ENCODE measurements around the gene CACNA2D3. TPM values are rescaled to one million over a fixed set of nuclear protein-coding genes. Genes with fewer than 3 reads are reported as not detected.

Gene CACNA2D3
- polyA plus RNA-seq, 3 donors: 8.3 to 21.5 (median 10.4) TPM

DNA sequence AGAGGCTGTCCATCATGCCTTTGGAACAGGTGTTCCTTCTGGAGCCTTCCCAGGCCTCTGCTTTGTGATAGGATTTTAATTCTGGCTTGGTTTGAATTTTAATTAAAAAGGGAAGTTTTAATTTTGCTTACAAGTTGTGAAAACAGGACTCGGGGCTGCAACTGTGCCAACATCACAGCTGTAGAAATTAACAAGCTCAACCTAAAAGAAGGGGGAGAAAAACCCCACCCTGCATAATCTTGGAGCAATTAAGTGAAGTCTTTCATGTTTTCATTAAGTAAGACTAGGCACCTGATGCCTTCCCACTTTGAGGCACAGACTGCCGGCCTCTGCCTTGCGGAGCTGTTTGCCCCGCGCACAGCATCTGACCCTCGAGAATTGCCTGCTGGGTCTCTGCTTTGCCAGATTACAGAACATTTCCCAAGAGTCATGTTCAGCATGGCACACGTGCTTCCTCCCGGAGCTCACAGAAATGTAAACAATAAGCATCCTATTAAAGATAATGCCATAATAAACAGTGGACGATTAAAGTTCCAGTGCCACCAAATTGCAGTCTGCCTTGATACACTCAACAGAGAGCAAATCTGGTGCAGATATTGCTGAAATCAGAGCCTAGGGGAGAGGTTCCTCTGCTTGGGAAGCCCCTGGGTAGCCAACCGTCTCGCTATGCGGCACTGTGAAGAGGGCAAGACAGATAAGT is 441.3 kb downstream of the CACNA2D3 start:
- no peak overlapping the region for H3K27ac ChIP-seq (ENCODE audit: low read depth in 1 of 2, low read length in 2 of 2)
- no peaks in the 10 kb centered on the region for H3K9me3 ChIP-seq (replicated peaks in 1 of 2; ENCODE audit: control insufficient read depth in 1 of 2, insufficient read depth in 1 of 2, low read length in 2 of 2)
- H2AFZ ChIP-seq (ENCODE audit: insufficient read depth, low read depth, low read length, poor library complexity, severe bottlenecking): no peak overlapping the region
- WGBS (ENCODE audit: insufficient coverage): 89% methylated on average over 7 of the region's 12 CpGs
- H3K4me3 ChIP-seq (replicated peaks in 1 of 3; ENCODE audit: low read depth in 2 of 3, low read length in 3 of 3): no peak overlapping the region
- no peaks in the 10 kb centered on the region for H4K20me1 ChIP-seq (ENCODE audit: insufficient read depth, low read length)
- H3K79me2 ChIP-seq (ENCODE audit: insufficient read depth, low read length): no peaks in the 10 kb centered on the region
- no peaks in the 10 kb centered on the region for H3K27me3 ChIP-seq (ENCODE audit: control insufficient read depth in 2 of 2, insufficient read depth in 2 of 2, low read length in 2 of 2)
- no peak overlapping the region for H3K9ac ChIP-seq (ENCODE audit: insufficient read depth, low read length, poor library complexity, severe bottlenecking)
- Mint-ChIP-seq H3K9me3 (peaks cover 0 to 4% (median 0%) of the 10 kb centered on the region in 7 donors), H3K36me3 (no peaks in the 10 kb centered on the region), H3K27ac (no peak overlapping the region), H3K4me3 (no peak overlapping the region), H3K4me1 (no peaks in the 10 kb centered on the region), H3K27me3 (ENCODE audit: low read depth in 3 of 3) (peaks cover 1 to 2% (median 2%) of the 10 kb centered on the region in 3 donors)
- H3K4me1 ChIP-seq (ENCODE audit: control insufficient read depth in 1 of 2, insufficient read depth in 2 of 2, low read length in 2 of 2): no peaks in the 10 kb centered on the region
- H3K4me2 ChIP-seq (replicated peaks; ENCODE audit: extremely low read depth, low read length, poor library complexity, severe bottlenecking): no peak overlapping the region
- H3K36me3 ChIP-seq (replicated peaks in 1 of 2; ENCODE audit: control insufficient read depth in 1 of 2, insufficient read depth in 2 of 2, low read length in 2 of 2): no peaks in the 10 kb centered on the region
- TF ChIP-seq, protein P1, sequence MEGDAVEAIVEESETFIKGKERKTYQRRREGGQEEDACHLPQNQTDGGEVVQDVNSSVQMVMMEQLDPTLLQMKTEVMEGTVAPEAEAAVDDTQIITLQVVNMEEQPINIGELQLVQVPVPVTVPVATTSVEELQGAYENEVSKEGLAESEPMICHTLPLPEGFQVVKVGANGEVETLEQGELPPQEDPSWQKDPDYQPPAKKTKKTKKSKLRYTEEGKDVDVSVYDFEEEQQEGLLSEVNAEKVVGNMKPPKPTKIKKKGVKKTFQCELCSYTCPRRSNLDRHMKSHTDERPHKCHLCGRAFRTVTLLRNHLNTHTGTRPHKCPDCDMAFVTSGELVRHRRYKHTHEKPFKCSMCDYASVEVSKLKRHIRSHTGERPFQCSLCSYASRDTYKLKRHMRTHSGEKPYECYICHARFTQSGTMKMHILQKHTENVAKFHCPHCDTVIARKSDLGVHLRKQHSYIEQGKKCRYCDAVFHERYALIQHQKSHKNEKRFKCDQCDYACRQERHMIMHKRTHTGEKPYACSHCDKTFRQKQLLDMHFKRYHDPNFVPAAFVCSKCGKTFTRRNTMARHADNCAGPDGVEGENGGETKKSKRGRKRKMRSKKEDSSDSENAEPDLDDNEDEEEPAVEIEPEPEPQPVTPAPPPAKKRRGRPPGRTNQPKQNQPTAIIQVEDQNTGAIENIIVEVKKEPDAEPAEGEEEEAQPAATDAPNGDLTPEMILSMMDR (IDR thresholded peaks at IDR 0.05): no peak
- intact Hi-C loops (cut with micrococcal nuclease): no loop called here
- no peak for DNase-seq

DNA sequence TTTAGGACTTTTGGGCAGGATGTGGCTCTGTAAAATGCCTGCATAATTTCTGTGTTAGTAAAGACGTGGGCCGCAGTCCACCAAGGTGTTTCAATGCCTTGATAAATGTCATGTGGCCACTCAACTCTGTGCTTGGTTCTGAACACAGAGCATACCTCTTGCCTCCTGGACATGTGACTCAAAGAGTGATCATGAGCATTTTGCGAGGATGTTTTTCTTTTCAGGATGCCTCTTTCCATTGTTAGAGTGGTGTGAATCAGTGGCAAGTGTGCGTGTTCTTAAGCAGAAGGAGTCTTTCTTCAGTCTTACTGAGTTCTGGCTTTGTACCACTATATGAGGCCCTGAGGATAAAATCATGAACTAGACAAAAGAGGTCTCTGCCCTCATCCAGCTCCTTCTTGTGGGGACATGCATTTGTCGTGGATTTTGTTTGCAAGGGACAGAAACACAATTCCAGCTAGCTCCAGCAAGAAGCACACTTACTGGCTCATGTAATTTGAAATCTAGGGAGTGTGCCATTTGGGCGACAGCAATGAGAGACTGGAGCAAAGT is 442.1 kb downstream of the CACNA2D3 start:
- Mint-ChIP-seq H3K27ac (no peak overlapping the region), H3K36me3 (no peaks in the 10 kb centered on the region), H3K4me3 (no peak overlapping the region), H3K9me3 (peaks cover 0 to 5% (median 1%) of the 10 kb centered on the region in 7 donors), H3K4me1 (no peaks in the 10 kb centered on the region), H3K27me3 (ENCODE audit: low read depth in 3 of 3) (peaks cover 1 to 2% (median 2%) of the 10 kb centered on the region in 3 donors)
- H3K9me3 ChIP-seq (replicated peaks in 1 of 2; ENCODE audit: control insufficient read depth in 1 of 2, insufficient read depth in 1 of 2, low read length in 2 of 2): no peaks in the 10 kb centered on the region
- H3K79me2 ChIP-seq (ENCODE audit: insufficient read depth, low read length): no peaks in the 10 kb centered on the region
- H3K36me3 ChIP-seq (replicated peaks in 1 of 2; ENCODE audit: control insufficient read depth in 1 of 2, insufficient read depth in 2 of 2, low read length in 2 of 2): no peaks in the 10 kb centered on the region
- no peaks in the 10 kb centered on the region for H3K27me3 ChIP-seq (ENCODE audit: control insufficient read depth in 2 of 2, insufficient read depth in 2 of 2, low read length in 2 of 2)
- no peak for DNase-seq
- TF ChIP-seq, protein P1 (IDR thresholded peaks at IDR 0.05): no peak
- no peaks in the 10 kb centered on the region for H3K4me1 ChIP-seq (ENCODE audit: control insufficient read depth in 1 of 2, insufficient read depth in 2 of 2, low read length in 2 of 2)
- no peak overlapping the region for H3K4me3 ChIP-seq (replicated peaks in 1 of 3; ENCODE audit: low read depth in 2 of 3, low read length in 3 of 3)
- no peaks in the 10 kb centered on the region for H4K20me1 ChIP-seq (ENCODE audit: insufficient read depth, low read length)
- H3K9ac ChIP-seq (ENCODE audit: insufficient read depth, low read length, poor library complexity, severe bottlenecking): no peak overlapping the region
- WGBS (ENCODE audit: insufficient coverage): 91% methylated on average over 4 of the region's 6 CpGs
- no peak overlapping the region for H3K4me2 ChIP-seq (replicated peaks; ENCODE audit: extremely low read depth, low read length, poor library complexity, severe bottlenecking)
- no peak overlapping the region for H2AFZ ChIP-seq (ENCODE audit: insufficient read depth, low read depth, low read length, poor library complexity, severe bottlenecking)
- H3K27ac ChIP-seq (ENCODE audit: low read depth in 1 of 2, low read length in 2 of 2): no peak overlapping the region
- intact Hi-C loops (cut with micrococcal nuclease): no loop called here

Data from CD14-positive monocyte (primary cell).